ENCODE data around the gene CAD. TPM values are rescaled to one million over a fixed set of nuclear protein-coding genes. Genes with fewer than 3 reads are reported as not detected.

The CAD gene
- total RNA-seq, 1 donor from 2014 or later = 62.8 TPM

GRCh38 chr2:27223416-27223815 is 6.2 kb downstream of the CAD start:
- no peak for DNase-seq (ENCODE audit: low read depth, low spot score)

GRCh38 chr2:27225526-27225925 is 8.4 kb downstream of the CAD start:
- DNase-seq (ENCODE audit: low read depth, low spot score) = no peak

GRCh38 chr2:27227501-27227900 is 10.3 kb downstream of the CAD start:
- no peak for DNase-seq (ENCODE audit: low read depth, low spot score)

GRCh38 chr2:27231921-27232320 is 14.8 kb downstream of the CAD start:
- no peak for DNase-seq (ENCODE audit: low read depth, low spot score)

- no peak for DNase-seq (ENCODE audit: low read depth, low spot score)
Measured at GRCh38 chr2:27233341-27233740, 16.2 kb downstream of the CAD start.

- DNase-seq (ENCODE audit: low read depth, low spot score) = no peak
Measured at GRCh38 chr2:27236136-27236535, 19.0 kb downstream of the CAD start.

GRCh38 chr2:27236626-27237025 is 19.5 kb downstream of the CAD start:
- no peak for DNase-seq (ENCODE audit: low read depth, low spot score)

- no peak for DNase-seq (ENCODE audit: low read depth, low spot score)
Measured at GRCh38 chr2:27237341-27237945, 20.3 kb downstream of the CAD start.

GRCh38 chr2:27238976-27239375 is 21.8 kb downstream of the CAD start:
- no peak for DNase-seq (ENCODE audit: low read depth, low spot score)

- no peak for DNase-seq (ENCODE audit: low read depth, low spot score)
Measured at GRCh38 chr2:27240406-27240805, 23.2 kb downstream of the CAD start.

GRCh38 chr2:27241761-27242613 is 24.8 kb downstream of the CAD start:
- no peak for DNase-seq (ENCODE audit: low read depth, low spot score)

GRCh38 chr2:27242614-27242951 is 25.4 kb downstream of the CAD start:
- DNase-seq (ENCODE audit: low read depth, low spot score) = no peak

- no peak for DNase-seq (ENCODE audit: low read depth, low spot score)
Measured at GRCh38 chr2:27243391-27244130, 26.4 kb downstream of the CAD start.

GRCh38 chr2:27245116-27245515 is 27.9 kb downstream of the CAD start:
- DNase-seq (ENCODE audit: low read depth, low spot score) = no peak

GRCh38 chr2:27245626-27246025 is 28.5 kb downstream of the CAD start:
- DNase-seq (ENCODE audit: low read depth, low spot score) = no peak

- no peak for DNase-seq (ENCODE audit: low read depth, low spot score)
Measured at GRCh38 chr2:27247893-27248292, 30.7 kb downstream of the CAD start.

GRCh38 chr2:27249159-27249890 is 32.2 kb downstream of the CAD start:
- DNase-seq (ENCODE audit: low read depth, low spot score) = no peak

GRCh38 chr2:27249891-27250651 is 32.9 kb downstream of the CAD start:
- no peak for DNase-seq (ENCODE audit: low read depth, low spot score)

- DNase-seq (ENCODE audit: low read depth, low spot score) = no peak
Measured at GRCh38 chr2:27250652-27251379, 33.6 kb downstream of the CAD start.

GRCh38 chr2:27251766-27252165 is 34.6 kb downstream of the CAD start:
- DNase-seq (ENCODE audit: low read depth, low spot score) = no peak
